ENCODE measurements around the gene TMEM144. TPM values are rescaled to one million over a fixed set of nuclear protein-coding genes. Genes with fewer than 3 reads are reported as not detected.
"Not testable (repeated sequence)": the region's sequence is repeated elsewhere in the genome, so short reads cannot be mapped to it uniquely, and the experiment has no call there.

The TMEM144 gene
- total and polyA plus RNA-seq, 12 donors = 1.7 to 17.0 (median 13.6) TPM

DNA sequence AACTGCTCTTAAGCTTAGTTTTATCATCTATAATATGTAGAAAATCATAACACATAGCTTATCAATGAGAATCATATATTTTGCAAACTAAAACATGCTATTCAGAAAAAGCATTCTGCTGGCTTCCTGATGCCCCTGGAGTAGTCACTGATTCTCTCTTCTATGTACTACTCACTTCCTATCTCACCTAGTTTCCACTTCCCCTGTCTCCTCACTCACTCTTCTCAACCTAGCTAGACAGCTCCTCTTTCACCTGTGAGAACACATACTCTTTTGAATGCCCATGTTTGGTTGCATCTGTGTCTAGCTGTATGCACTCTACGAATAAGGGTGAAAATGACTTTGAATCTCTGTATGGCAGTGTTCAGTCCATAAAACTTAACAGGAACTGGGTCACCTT lies 9.3 kb downstream of the TMEM144 start:
- WGBS, 2 donors = 92 to 93% methylated on average over 1 of the region's 1 CpG
- TF ChIP-seq, protein P1, sequence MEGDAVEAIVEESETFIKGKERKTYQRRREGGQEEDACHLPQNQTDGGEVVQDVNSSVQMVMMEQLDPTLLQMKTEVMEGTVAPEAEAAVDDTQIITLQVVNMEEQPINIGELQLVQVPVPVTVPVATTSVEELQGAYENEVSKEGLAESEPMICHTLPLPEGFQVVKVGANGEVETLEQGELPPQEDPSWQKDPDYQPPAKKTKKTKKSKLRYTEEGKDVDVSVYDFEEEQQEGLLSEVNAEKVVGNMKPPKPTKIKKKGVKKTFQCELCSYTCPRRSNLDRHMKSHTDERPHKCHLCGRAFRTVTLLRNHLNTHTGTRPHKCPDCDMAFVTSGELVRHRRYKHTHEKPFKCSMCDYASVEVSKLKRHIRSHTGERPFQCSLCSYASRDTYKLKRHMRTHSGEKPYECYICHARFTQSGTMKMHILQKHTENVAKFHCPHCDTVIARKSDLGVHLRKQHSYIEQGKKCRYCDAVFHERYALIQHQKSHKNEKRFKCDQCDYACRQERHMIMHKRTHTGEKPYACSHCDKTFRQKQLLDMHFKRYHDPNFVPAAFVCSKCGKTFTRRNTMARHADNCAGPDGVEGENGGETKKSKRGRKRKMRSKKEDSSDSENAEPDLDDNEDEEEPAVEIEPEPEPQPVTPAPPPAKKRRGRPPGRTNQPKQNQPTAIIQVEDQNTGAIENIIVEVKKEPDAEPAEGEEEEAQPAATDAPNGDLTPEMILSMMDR (IDR thresholded peaks at IDR 0.05) = no peak
- H3K4me3 ChIP-seq = no peak overlapping the region
- no peak for ATAC-seq
- H3K27me3 ChIP-seq = no peaks in the 10 kb centered on the region
- H3K27ac ChIP-seq = no peak overlapping the region
- no peak for DNase-seq
- no peaks in the 10 kb centered on the region for H3K9me3 ChIP-seq
- H3K4me1 ChIP-seq = peaks cover 0 to 27% (median 8%) of the 10 kb centered on the region in 9 donors
- intact Hi-C loops (cut with DNase I) = no loop called here
- peaks cover 0 to 91% (median 32%) of the 10 kb centered on the region in 9 donors for H3K36me3 ChIP-seq

DNA sequence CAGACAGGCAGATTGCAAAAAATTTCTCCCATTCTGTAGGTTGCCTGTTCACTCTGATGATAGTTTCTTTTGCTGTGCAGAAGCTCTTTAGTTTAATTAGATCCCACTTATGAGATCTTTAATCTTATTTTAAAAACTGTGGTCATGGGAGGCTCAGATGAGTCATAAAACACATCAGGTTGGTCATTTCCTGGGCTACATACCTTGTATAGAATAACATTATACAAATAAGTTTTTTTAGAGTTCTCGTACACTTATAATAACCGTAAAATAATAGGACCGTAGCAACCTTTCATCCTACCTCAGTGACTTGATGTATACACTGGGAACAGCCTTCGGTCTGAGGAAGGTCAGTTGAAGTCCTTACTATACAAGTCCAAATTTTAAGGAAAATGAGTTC lies 14.0 kb downstream of the TMEM144 start:
- H3K27ac ChIP-seq; H3K4me3 ChIP-seq; DNase-seq; H3K9me3 ChIP-seq; H3K4me1 ChIP-seq; intact Hi-C loops (cut with DNase I); H3K27me3 ChIP-seq; ATAC-seq: not testable (repeated sequence)
- 97 to 99% methylated on average over 4 of the region's 4 CpGs for WGBS, 2 donors
- peaks cover 0 to 79% (median 32%) of the 10 kb centered on the region in 9 donors for H3K36me3 ChIP-seq

- H3K9me3 ChIP-seq; H3K27me3 ChIP-seq; ATAC-seq; intact Hi-C loops (cut with DNase I); H3K4me3 ChIP-seq; H3K27ac ChIP-seq; H3K4me1 ChIP-seq; DNase-seq: not testable (repeated sequence)
- peaks cover 0 to 75% (median 32%) of the 10 kb centered on the region in 9 donors for H3K36me3 ChIP-seq
- WGBS, 2 donors = 61 to 75% methylated on average over 2 of the region's 2 CpGs
Measured at GRCh38 chr4:158224999-158225398, 14.7 kb downstream of the TMEM144 start.

DNA sequence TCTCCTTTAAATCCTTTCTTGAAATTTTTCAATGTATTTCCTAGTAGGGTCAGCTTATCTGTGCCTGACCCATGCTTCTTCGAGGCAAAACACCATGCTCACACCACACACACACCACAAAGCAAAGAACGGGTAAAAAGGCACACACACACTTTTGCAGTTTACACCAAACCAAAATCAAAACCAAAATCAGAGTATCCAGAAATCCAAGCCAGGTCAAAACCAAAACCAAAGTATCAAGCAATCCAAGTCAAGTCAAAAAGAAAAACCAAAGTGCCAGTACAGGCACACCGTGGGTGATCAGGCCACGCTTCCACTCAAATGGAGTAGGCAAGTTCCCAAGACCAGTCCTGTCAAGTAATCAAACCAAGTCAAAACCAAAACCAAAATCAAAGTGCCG lies 17.6 kb downstream of the TMEM144 start:
- DNase-seq; H3K27me3 ChIP-seq; H3K4me1 ChIP-seq; H3K27ac ChIP-seq; ATAC-seq; intact Hi-C loops (cut with DNase I); H3K4me3 ChIP-seq; H3K9me3 ChIP-seq: not testable (repeated sequence)
- WGBS, 2 donors = 94 to 95% methylated on average over 5 of the region's 5 CpGs
- peaks cover 0 to 73% (median 10%) of the 10 kb centered on the region in 9 donors for H3K36me3 ChIP-seq

- ATAC-seq, H3K9me3 ChIP-seq: not testable (repeated sequence)
- 94 to 98% methylated on average over 17 of the region's 17 CpGs for WGBS, 2 donors
Measured at GRCh38 chr4:158228399-158228798, 18.1 kb downstream of the TMEM144 start.

DNA sequence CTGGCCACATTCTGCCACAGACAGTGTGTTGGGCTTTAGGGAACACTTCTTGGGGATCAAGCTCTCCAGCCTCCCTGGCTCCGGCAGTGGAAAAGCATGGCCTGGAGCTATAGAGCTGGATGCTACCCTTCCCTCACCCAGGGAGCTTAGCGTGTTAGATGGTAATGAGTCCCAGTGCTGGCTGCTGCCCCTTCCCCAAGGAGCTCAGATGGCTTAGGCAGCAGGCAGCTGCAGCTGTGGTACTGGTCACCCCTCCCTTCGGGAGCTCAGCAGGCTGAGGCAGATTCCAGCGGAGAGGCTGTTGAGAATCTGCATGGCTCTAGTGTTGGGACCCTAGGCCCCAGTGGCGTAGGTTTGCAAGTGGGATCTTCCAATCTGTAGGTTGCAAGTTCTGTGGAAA lies 19.5 kb downstream of the TMEM144 start:
- no peaks in the 10 kb centered on the region for H3K4me1 ChIP-seq
- no peak overlapping the region for H3K4me3 ChIP-seq
- DNase-seq (no peak), ATAC-seq (no peak)
- TF ChIP-seq, protein P1 (IDR thresholded peaks at IDR 0.05) = no peak
- no peak overlapping the region for H3K27ac ChIP-seq
- H3K9me3 ChIP-seq = no peaks in the 10 kb centered on the region
- H3K36me3 ChIP-seq = peaks cover 0 to 73% (median 7%) of the 10 kb centered on the region in 9 donors
- H3K27me3 ChIP-seq = no peaks in the 10 kb centered on the region
- 76 to 80% methylated on average over 5 of the region's 5 CpGs for WGBS, 2 donors
- intact Hi-C loops (cut with DNase I) = no loop called here

More at GRCh38 chr4:158228399-158228798, 18.1 kb downstream of the TMEM144 start:
- intact Hi-C loops (cut with DNase I); H3K4me1 ChIP-seq; DNase-seq; H3K27me3 ChIP-seq; H3K27ac ChIP-seq; H3K4me3 ChIP-seq: not testable (repeated sequence)
- peaks cover 0 to 73% (median 9%) of the 10 kb centered on the region in 9 donors for H3K36me3 ChIP-seq

All from heart right ventricle (tissue), 16 donors.